Adrenal gland (tissue), 12 donors: ENCODE results near the gene ATP8A2. TPM values are rescaled to one million over a fixed set of nuclear protein-coding genes. Genes with fewer than 3 reads are reported as not detected.
"Not testable (repeated sequence)": the region's sequence is repeated elsewhere in the genome, so short reads cannot be mapped to it uniquely, and the experiment has no call there.

Experiments used
- DNase-seq, 7 donors: peaks; one replicate each; pipeline ENCODE4 v3.0.0-alpha.2; 2019 to 2020
- H3K27ac ChIP-seq, 5 donors: fragments of 200-600 bp; sonication (generic) in 4 of 5; 1 replicate in 3 of 5; 2 replicates in 2 of 5; pipeline versions ENCODE4 v1.5.1 to v1.8.0; 2016 to 2020; ENCODE audit warnings: mild to moderate bottlenecking in 1 of 5
- H3K27me3 ChIP-seq: fragments of 200-600 bp; 2 replicates; pipeline ENCODE4 v1.8.0; 2021
- H3K36me3 ChIP-seq, 2 donors: fragments of 200-600 bp; replicated peaks in 1 of 2; 1 replicate in 1 of 2; 2 replicates in 1 of 2; pipeline versions ENCODE4 v1.5.1 to v1.8.0; 2018 to 2022
- H3K4me1 ChIP-seq, 2 donors: fragments of 200-600 bp; replicated peaks in 1 of 2; 1 replicate in 1 of 2; 2 replicates in 1 of 2; pipeline versions ENCODE4 v1.5.1 to v1.8.0; 2018 to 2021
- H3K4me3 ChIP-seq, 4 donors: fragments of 200-600 bp; sonication (generic) in 3 of 4; one replicate each; pipeline ENCODE4 v1.5.1; 2016 to 2018
- H3K9me3 ChIP-seq, 3 donors: fragments of 200-600 bp; sonication (generic) in 1 of 3; replicated peaks in 1 of 3; 1 replicate in 2 of 3; 2 replicates in 1 of 3; pipeline versions ENCODE4 v1.5.1 to v1.8.0; 2016 to 2021
- CTCF ChIP-seq, 6 experiments: fragments of 450-650 bp in 4 of 6; fragments of 200-600 bp in 2 of 6; sonication (generic) in 1 of 6; IDR thresholded peaks; 1 replicate in 5 of 6; 2 replicates in 1 of 6; pipeline versions ENCODE4 v1.5.1 to v1.8.0; 2016 to 2021; ENCODE audit warnings: antibody characterized with exemption in 6 of 6, mild to moderate bottlenecking in 2 of 6, moderate library complexity in 1 of 6
- POLR2A ChIP-seq, 2 donors: fragments of 450-650 bp; IDR thresholded peaks; one replicate each; pipeline ENCODE4 v1.6.1; 2017; ENCODE audit warnings: antibody characterized with exemption in 2 of 2, mild to moderate bottlenecking in 2 of 2, moderate library complexity in 1 of 2
- WGBS, 4 donors: extraction: QIAGEN DNeasy Blood & Tissue Kit in 2 of 4; methylation state at CpG; one replicate each; pipeline versions ENCODE4 v1.1.5 to v1.1.7; 2013 to 2017; 5-methylcytosine and 5-hydroxymethylcytosine counted together
- intact Hi-C, 2 donors: fragments of 100-400 bp; cut with DNase I; formaldehyde crosslinking; loops; one replicate each; pipeline versions ENCODE4 v1.14.1 to v1.15.0; 2022 to 2023
- polyA plus RNA-seq, 3 donors: library from polyadenylated mRNA; stranded (reverse); fragments of 200-250 nt in 2 of 3; fragments of 350-450 nt in 1 of 3; fragmentation: Illumina TruSeq in 1 of 3; extraction: RNeasy Lipid Tissue Mini Kit (QIAGEN cat#74804) in 1 of 3; gene quantifications; one replicate each; pipeline ENCODE4 v1.2.3, GENCODE V29; 2013 to 2014
- small RNA-seq, 2 donors: library from RNA; depleted of rRNA; stranded (forward); fragments of <200 nt; gene quantifications; one replicate each; pipeline ENCODE3, GENCODE V24; 2016
- total RNA-seq, 9 donors: library from RNA; depleted of rRNA in 4 of 9; stranded (reverse); fragments of >200 nt in 4 of 9; fragments of 120-200 nt in 1 of 9; fragmentation: NEBNext Ultra II Directional in 1 of 9; extraction: Animal tissue kit (Norgen Biotek cat#: 25700) in 1 of 9; gene quantifications; one replicate each; pipeline versions ENCODE4 v1.1.0 to v1.2.4, GENCODE V29; 2013 to 2023
- donor health status: healthy with polysubstance abuse.
- donor health status: Bipolar disorder and iron deficiency.
- donor health status: DM: yes; HTN: yes; CAD: no.
- donor health status: DM: no; HTN: no; CAD: no.
- donor health status: DM: no; HTN: no; CAD: no.
- donor health status: DM: yes; HTN: yes; CAD: no.

ATP8A2 gene
- total and polyA plus RNA-seq, 12 donors: 0.77 to 14.0 (median 4.3) TPM

GRCh38 chr13:26072335-26072734 lies 700.6 kb downstream of the ATP8A2 start:
- intact Hi-C loops: not testable (repeated sequence)
- 8 to 14% (median 10%) methylated on average over 5 of the region's 7 CpGs for WGBS, 4 donors
- TF ChIP-seq CTCF (IDR thresholded peaks at IDR 0.05): peak in 4 of 6 experiments; percentile 15 to 56 (median 32)

GRCh38 chr13:26074706-26075105 lies 702.9 kb downstream of the ATP8A2 start:
- Histone ChIP-seq H3K4me3 (no peak overlapping the region), H3K27ac (no peak overlapping the region), H3K27me3 (no peaks in the 10 kb centered on the region), H3K4me1 (no peaks in the 10 kb centered on the region), H3K36me3 (no peaks in the 10 kb centered on the region), H3K9me3 (no peaks in the 10 kb centered on the region)
- intact Hi-C loops: no loop called here
- DNase-seq: peak in 4 of 7 donors; percentile 15 to 30 (median 25)
- TF ChIP-seq CTCF (IDR thresholded peaks at IDR 0.05) (no peak), POLR2A (IDR thresholded peaks at IDR 0.05) (no peak)
- 20 to 46% (median 29%) methylated on average over 10 to 16 of the region's 16 CpGs for WGBS, 4 donors

More at GRCh38 chr13:26072335-26072734, 700.6 kb downstream of the ATP8A2 start:
- H3K9me3 ChIP-seq, H3K27me3 ChIP-seq, DNase-seq, H3K36me3 ChIP-seq, H3K27ac ChIP-seq, H3K4me3 ChIP-seq, H3K4me1 ChIP-seq: not testable (repeated sequence)

Small RNA genes within 50 kb of the gene (small RNA-seq; reads per million reads assigned to genes)
- 0 reads per million in 2 donors for gene RN7SL741P
- gene RNU6-78P: 0 reads per million in 2 donors
- 0 reads per million in 2 donors for gene RNY1P3

Other genes with a start within 250 kb of the ATP8A2 start
- gene AMER2, start 199.7 kb upstream of the ATP8A2 start, total RNA-seq: under 1 TPM in 3 of 9 donors, not detected in 6; 0.41 to 0.70 (median 0.61) TPM
- under 1 TPM; 0.03 to 0.16 (median 0.11) TPM for gene AMER2, start 199.7 kb upstream of the ATP8A2 start, polyA plus RNA-seq
- 10 to 100 TPM; 21.7 to 50.8 (median 37.3) TPM for gene MTMR6, start 84.5 kb upstream of the ATP8A2 start, total RNA-seq
- 10 to 100 TPM in 1 of 3 donors, 1 to 10 TPM in 2; 6.0 to 57.2 (median 7.1) TPM for gene MTMR6, start 84.5 kb upstream of the ATP8A2 start, polyA plus RNA-seq
- gene NUP58, start 70.3 kb upstream of the ATP8A2 start, total RNA-seq: 10 to 100 TPM; 23.4 to 59.7 (median 41.2) TPM
- 10 to 100 TPM; 11.2 to 36.3 (median 16.2) TPM for gene NUP58, start 70.3 kb upstream of the ATP8A2 start, polyA plus RNA-seq